ENCODE results near the gene MICAL2. TPM values are rescaled to one million over a fixed set of nuclear protein-coding genes. Genes with fewer than 3 reads are reported as not detected.

Gene MICAL2
- total and polyA plus RNA-seq, 2 of the 13 experiments (the other 11 are each of a cell fraction or from before 2014, with no cell fraction given): 0.78 to 1.1 TPM

DNA sequence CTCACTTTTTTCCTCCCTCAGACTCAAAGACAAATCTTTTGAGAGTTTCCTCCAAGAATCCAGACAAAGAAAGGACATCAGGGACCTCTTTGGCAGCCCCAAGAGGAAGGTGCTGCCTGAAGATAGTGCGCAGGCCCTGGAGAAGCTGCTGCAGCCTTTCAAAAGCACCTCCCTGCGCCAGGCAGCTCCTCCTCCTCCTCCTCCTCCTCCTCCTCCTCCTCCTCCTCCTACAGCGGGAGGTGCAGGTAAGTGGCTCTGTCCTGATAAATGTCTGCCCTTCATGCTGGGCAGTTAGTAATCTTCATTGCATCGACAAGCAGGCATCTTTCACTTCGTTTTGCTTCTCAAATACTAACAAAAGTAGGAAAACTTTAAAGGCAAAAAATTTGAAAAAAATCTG lies 184.2 kb downstream of the MICAL2 start:
- ATAC-seq: no peak

More for the DNA sequence above, 184.2 kb downstream of the MICAL2 start:
- no peak overlapping the region for H2AFZ ChIP-seq (ENCODE audit: low read length)
- intact Hi-C loops (cut with micrococcal nuclease; ENCODE audit: unreplicated experiment) (no loop called here), in situ Hi-C loops (cut with HindIII; ENCODE audit: extremely low pct_ligation_motif_present, low pct_unique_long_range_greater_than_20kb) (loop anchor here (25.0 kb wide), 1 partner anchor 482 kb away; no protein-coding TSS in a partner anchor)
- TF ChIP-seq KDM1A (CRISPR knock-in tag; IDR thresholded peaks at IDR 0.05): no peak
- no peak for TF ChIP-seq HNRNPL (IDR thresholded peaks at IDR 0.05; ENCODE audit: low read depth, low read length)
- TF ChIP-seq NPAS2 (CRISPR knock-in tag; IDR thresholded peaks at IDR 0.05; ENCODE audit: borderline replicate concordance): no peak
- TF ChIP-seq ZFP62 (CRISPR knock-in tag; IDR thresholded peaks at IDR 0.05): no peak
- no peak for TF ChIP-seq ZNF558 (CRISPR knock-in tag; IDR thresholded peaks at IDR 0.05; ENCODE audit: borderline replicate concordance)
- TF ChIP-seq ZZZ3 (CRISPR knock-in tag; IDR thresholded peaks at IDR 0.05; ENCODE audit: borderline replicate concordance): no peak
- no peak for TF ChIP-seq KAT7 (CRISPR knock-in tag; IDR thresholded peaks at IDR 0.05; ENCODE audit: borderline replicate concordance)
- no peak for TF ChIP-seq RFXANK (CRISPR knock-in tag; IDR thresholded peaks at IDR 0.05)
- TF ChIP-seq ZNF430 (CRISPR knock-in tag; IDR thresholded peaks at IDR 0.05): no peak
- no peak for TF ChIP-seq ZNF770 (CRISPR knock-in tag; IDR thresholded peaks at IDR 0.05)
- TF ChIP-seq THAP7 (CRISPR knock-in tag; IDR thresholded peaks at IDR 0.05): no peak
- TF ChIP-seq KLF6 (CRISPR knock-in tag; IDR thresholded peaks at IDR 0.05): no peak
- no peak for TF ChIP-seq MZF1 (CRISPR knock-in tag; IDR thresholded peaks at IDR 0.05; ENCODE audit: borderline replicate concordance)
- no peak for TF ChIP-seq SNAPC2 (CRISPR knock-in tag; IDR thresholded peaks at IDR 0.05)
- no peaks in the 10 kb centered on the region for H3K79me2 ChIP-seq (ENCODE audit: insufficient read depth, low read length)
- POLR2A ChIA-PET: no interaction called here
- no peak for DNase-seq (ENCODE audit: low spot score)
- H3K4me3 ChIP-seq (replicated peaks in 1 of 3; ENCODE audit: insufficient read depth in 1 of 3, low read depth in 2 of 3, low read length in 3 of 3): no peak overlapping the region
- H4K20me1 ChIP-seq (ENCODE audit: insufficient read depth, low read length): no peaks in the 10 kb centered on the region
- H3K9me3 ChIP-seq (ENCODE audit: low read length): peaks cover 8% of the 10 kb centered on the region; the same call in 1 of the 2 replicates
- no peak overlapping the region for H3K9ac ChIP-seq (ENCODE audit: insufficient read depth, low read depth, low read length)
- no peak for FAIRE-seq
- CTCF ChIA-PET (ENCODE audit: low intra/inter-chr PET ratio, low total read pairs): no interaction called here
- no peaks in the 10 kb centered on the region for H3K4me1 ChIP-seq (ENCODE audit: insufficient read depth, low read length)
- no peak overlapping the region for H3K4me2 ChIP-seq (ENCODE audit: low read depth, low read length)
- no TSS peak for BruUV-seq (replicated peaks)
- no peaks in the 10 kb centered on the region for H3K36me3 ChIP-seq (replicated peaks in 1 of 2; ENCODE audit: control insufficient read depth in 1 of 2, insufficient read depth in 2 of 2, low read length in 2 of 2)
- 36% methylated on average over 5 of the region's 5 CpGs for WGBS (ENCODE audit: low lambda C conversion rate)
- H3K27me3 ChIP-seq (ENCODE audit: control insufficient read depth in 1 of 2, insufficient read depth in 2 of 2, low read length in 2 of 2): no peaks in the 10 kb centered on the region; a peak in 2 of 5 replicates
- H3K27ac ChIP-seq (ENCODE audit: extremely low read length, insufficient read depth, low read length): no peak overlapping the region
